ENCODE data around the gene ST8SIA2. TPM values are rescaled to one million over a fixed set of nuclear protein-coding genes. Genes with fewer than 3 reads are reported as not detected.
A peak's percentile ranks its signal among the peaks of the same experiment; 100 is the strongest.

The ST8SIA2 gene
- polyA plus RNA-seq, 4 donors: 4.9 to 6.9 (median 5.9) TPM

- peak in 1 of 4 donors; percentile 22 for DNase-seq (ENCODE audit: low read depth in 4 of 4, low spot score in 3 of 4)
Measured at GRCh38 chr15:92394309-92395097, 822 bp downstream of the ST8SIA2 start.

GRCh38 chr15:92395098-92395635, 1.5 kb downstream of the ST8SIA2 start:
- no peak for DNase-seq (ENCODE audit: low read depth in 4 of 4, low spot score in 3 of 4)

- no peak for DNase-seq (ENCODE audit: low read depth in 4 of 4, low spot score in 3 of 4)
Measured at GRCh38 chr15:92399271-92399950, 5.7 kb downstream of the ST8SIA2 start.

GRCh38 chr15:92400573-92400972, 6.9 kb downstream of the ST8SIA2 start:
- DNase-seq (ENCODE audit: low read depth in 4 of 4, low spot score in 3 of 4): no peak

GRCh38 chr15:92400980-92401787, 7.5 kb downstream of the ST8SIA2 start:
- DNase-seq (ENCODE audit: low read depth in 4 of 4, low spot score in 3 of 4): no peak

GRCh38 chr15:92402751-92403150, 9.1 kb downstream of the ST8SIA2 start:
- DNase-seq (ENCODE audit: low read depth in 4 of 4, low spot score in 3 of 4): no peak

GRCh38 chr15:92405942-92406341, 12.3 kb downstream of the ST8SIA2 start:
- no peak for DNase-seq (ENCODE audit: low read depth in 4 of 4, low spot score in 3 of 4)

GRCh38 chr15:92407321-92407720, 13.6 kb downstream of the ST8SIA2 start:
- DNase-seq (ENCODE audit: low read depth in 4 of 4, low spot score in 3 of 4): no peak

- DNase-seq (ENCODE audit: low read depth in 4 of 4, low spot score in 3 of 4): no peak
Measured at GRCh38 chr15:92407916-92408315, 14.2 kb downstream of the ST8SIA2 start.

GRCh38 chr15:92409006-92409405, 15.3 kb downstream of the ST8SIA2 start:
- no peak for DNase-seq (ENCODE audit: low read depth in 4 of 4, low spot score in 3 of 4)

- no peak for DNase-seq (ENCODE audit: low read depth in 4 of 4, low spot score in 3 of 4)
Measured at GRCh38 chr15:92409521-92409920, 15.8 kb downstream of the ST8SIA2 start.

- DNase-seq (ENCODE audit: low read depth in 4 of 4, low spot score in 3 of 4): no peak
Measured at GRCh38 chr15:92410537-92410936, 16.9 kb downstream of the ST8SIA2 start.

- DNase-seq (ENCODE audit: low read depth in 4 of 4, low spot score in 3 of 4): no peak
Measured at GRCh38 chr15:92411256-92411655, 17.6 kb downstream of the ST8SIA2 start.

- DNase-seq (ENCODE audit: low read depth in 4 of 4, low spot score in 3 of 4): no peak
Measured at GRCh38 chr15:92413510-92413909, 19.8 kb downstream of the ST8SIA2 start.

- DNase-seq (ENCODE audit: low read depth in 4 of 4, low spot score in 3 of 4): no peak
Measured at GRCh38 chr15:92415639-92416297, 22.1 kb downstream of the ST8SIA2 start.

GRCh38 chr15:92416557-92416956, 22.9 kb downstream of the ST8SIA2 start:
- DNase-seq (ENCODE audit: low read depth in 4 of 4, low spot score in 3 of 4): no peak

- DNase-seq (ENCODE audit: low read depth in 4 of 4, low spot score in 3 of 4): no peak
Measured at GRCh38 chr15:92417716-92418115, 24.0 kb downstream of the ST8SIA2 start.

GRCh38 chr15:92418864-92419263, 25.2 kb downstream of the ST8SIA2 start:
- no peak for DNase-seq (ENCODE audit: low read depth in 4 of 4, low spot score in 3 of 4)

- no peak for DNase-seq (ENCODE audit: low read depth in 4 of 4, low spot score in 3 of 4)
Measured at GRCh38 chr15:92421976-92422375, 28.3 kb downstream of the ST8SIA2 start.

GRCh38 chr15:92425578-92426225, 32.0 kb downstream of the ST8SIA2 start:
- no peak for DNase-seq (ENCODE audit: low read depth in 4 of 4, low spot score in 3 of 4)

Measured in left renal pelvis (tissue), 4 donors.